ENCODE measurements around the gene CACNA1E.

The CACNA1E gene

GRCh38 chr1:181645171-181645570 lies 161.9 kb downstream of the CACNA1E start:
- no peak for DNase-seq

- peak; percentile 29 for DNase-seq
Measured at GRCh38 chr1:181646710-181647109, 163.4 kb downstream of the CACNA1E start.

GRCh38 chr1:181647314-181648035 lies 164.2 kb downstream of the CACNA1E start:
- peak; percentile 41 for DNase-seq

- DNase-seq, result no peak
Measured at GRCh38 chr1:181651276-181651675, 168.0 kb downstream of the CACNA1E start.

GRCh38 chr1:181655756-181656155 lies 172.4 kb downstream of the CACNA1E start:
- DNase-seq, result no peak

- DNase-seq, result no peak
Measured at GRCh38 chr1:181656491-181656890, 173.2 kb downstream of the CACNA1E start.

GRCh38 chr1:181658581-181658980 lies 175.3 kb downstream of the CACNA1E start:
- peak; percentile 58 for DNase-seq

GRCh38 chr1:181659321-181659957 lies 176.1 kb downstream of the CACNA1E start:
- DNase-seq, result peak; percentile 44

GRCh38 chr1:181660621-181661020 lies 177.3 kb downstream of the CACNA1E start:
- DNase-seq, result no peak

- DNase-seq, result no peak
Measured at GRCh38 chr1:181661569-181661968, 178.3 kb downstream of the CACNA1E start.

- no peak for DNase-seq
Measured at GRCh38 chr1:181662606-181663005, 179.3 kb downstream of the CACNA1E start.

- DNase-seq, result no peak
Measured at GRCh38 chr1:181664543-181664942, 181.2 kb downstream of the CACNA1E start.

- no peak for DNase-seq
Measured at GRCh38 chr1:181669246-181669645, 185.9 kb downstream of the CACNA1E start.

GRCh38 chr1:181674617-181675016 lies 191.3 kb downstream of the CACNA1E start:
- DNase-seq, result peak; percentile 16

GRCh38 chr1:181675091-181675917 lies 192.0 kb downstream of the CACNA1E start:
- DNase-seq, result peak; percentile 25

GRCh38 chr1:181675918-181676190 lies 192.5 kb downstream of the CACNA1E start:
- no peak for DNase-seq

- peak; percentile 45 for DNase-seq
Measured at GRCh38 chr1:181676269-181676668, 193.0 kb downstream of the CACNA1E start.

- DNase-seq, result no peak
Measured at GRCh38 chr1:181680332-181680731, 197.0 kb downstream of the CACNA1E start.

GRCh38 chr1:181680871-181681270 lies 197.6 kb downstream of the CACNA1E start:
- DNase-seq, result no peak

GRCh38 chr1:181685211-181685610 lies 201.9 kb downstream of the CACNA1E start:
- no peak for DNase-seq

GRCh38 chr1:181701891-181702290 lies 218.6 kb downstream of the CACNA1E start:
- DNase-seq, result no peak

GRCh38 chr1:181704546-181704945 lies 221.2 kb downstream of the CACNA1E start:
- DNase-seq, result peak; percentile 58

GRCh38 chr1:181711820-181712219 lies 228.5 kb downstream of the CACNA1E start:
- no peak for DNase-seq

GRCh38 chr1:181712711-181713110 lies 229.4 kb downstream of the CACNA1E start:
- no peak for DNase-seq
